NT2/D1 (cell line): Measurements from ENCODE around the gene KRT26.

Experiments
- YY1 ChIP-seq: IDR thresholded peaks from 2 replicates; pipeline ENCODE4 v1.6.1; 2011; ENCODE audit not compliant: insufficient read length, insufficient read depth
- ZNF274 ChIP-seq: IDR thresholded peaks from 2 replicates; pipeline ENCODE4 v1.6.1; 2011; ENCODE audit warnings: mild to moderate bottlenecking, low read depth, low read length

DNA sequence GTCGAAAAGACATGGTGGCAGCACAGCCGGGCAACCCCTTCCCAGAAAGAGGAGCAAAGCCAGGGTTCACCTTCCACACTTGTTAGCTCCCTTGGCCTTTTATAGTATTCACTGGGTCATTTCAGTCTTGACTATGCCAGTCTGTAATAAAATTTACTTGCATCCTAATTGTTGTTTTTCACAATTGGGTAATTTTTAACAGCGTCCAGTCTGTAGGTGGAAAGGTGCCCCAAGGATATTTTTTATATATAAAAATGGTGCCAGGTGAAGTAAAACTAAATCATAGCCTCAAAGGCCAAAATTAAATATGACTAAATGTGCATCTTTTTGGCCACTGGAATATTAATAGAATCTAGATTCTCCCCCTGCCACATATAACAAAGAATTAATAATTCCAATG, at the start of gene KRT26:
- TF ChIP-seq ZNF274 (no peak), YY1 (no peak)
